Iris pigment epithelial cell (primary cell): ENCODE results near the gene KIAA1217.

Experiments used
- DNase-seq: peaks from one replicate; pipeline ENCODE4 v3.0.0-alpha.2; 2011; ENCODE audit warnings: low read depth

Gene KIAA1217, protein sequence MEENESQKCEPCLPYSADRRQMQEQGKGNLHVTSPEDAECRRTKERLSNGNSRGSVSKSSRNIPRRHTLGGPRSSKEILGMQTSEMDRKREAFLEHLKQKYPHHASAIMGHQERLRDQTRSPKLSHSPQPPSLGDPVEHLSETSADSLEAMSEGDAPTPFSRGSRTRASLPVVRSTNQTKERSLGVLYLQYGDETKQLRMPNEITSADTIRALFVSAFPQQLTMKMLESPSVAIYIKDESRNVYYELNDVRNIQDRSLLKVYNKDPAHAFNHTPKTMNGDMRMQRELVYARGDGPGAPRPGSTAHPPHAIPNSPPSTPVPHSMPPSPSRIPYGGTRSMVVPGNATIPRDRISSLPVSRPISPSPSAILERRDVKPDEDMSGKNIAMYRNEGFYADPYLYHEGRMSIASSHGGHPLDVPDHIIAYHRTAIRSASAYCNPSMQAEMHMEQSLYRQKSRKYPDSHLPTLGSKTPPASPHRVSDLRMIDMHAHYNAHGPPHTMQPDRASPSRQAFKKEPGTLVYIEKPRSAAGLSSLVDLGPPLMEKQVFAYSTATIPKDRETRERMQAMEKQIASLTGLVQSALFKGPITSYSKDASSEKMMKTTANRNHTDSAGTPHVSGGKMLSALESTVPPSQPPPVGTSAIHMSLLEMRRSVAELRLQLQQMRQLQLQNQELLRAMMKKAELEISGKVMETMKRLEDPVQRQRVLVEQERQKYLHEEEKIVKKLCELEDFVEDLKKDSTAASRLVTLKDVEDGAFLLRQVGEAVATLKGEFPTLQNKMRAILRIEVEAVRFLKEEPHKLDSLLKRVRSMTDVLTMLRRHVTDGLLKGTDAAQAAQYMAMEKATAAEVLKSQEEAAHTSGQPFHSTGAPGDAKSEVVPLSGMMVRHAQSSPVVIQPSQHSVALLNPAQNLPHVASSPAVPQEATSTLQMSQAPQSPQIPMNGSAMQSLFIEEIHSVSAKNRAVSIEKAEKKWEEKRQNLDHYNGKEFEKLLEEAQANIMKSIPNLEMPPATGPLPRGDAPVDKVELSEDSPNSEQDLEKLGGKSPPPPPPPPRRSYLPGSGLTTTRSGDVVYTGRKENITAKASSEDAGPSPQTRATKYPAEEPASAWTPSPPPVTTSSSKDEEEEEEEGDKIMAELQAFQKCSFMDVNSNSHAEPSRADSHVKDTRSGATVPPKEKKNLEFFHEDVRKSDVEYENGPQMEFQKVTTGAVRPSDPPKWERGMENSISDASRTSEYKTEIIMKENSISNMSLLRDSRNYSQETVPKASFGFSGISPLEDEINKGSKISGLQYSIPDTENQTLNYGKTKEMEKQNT (N-terminal part only)

DNA sequence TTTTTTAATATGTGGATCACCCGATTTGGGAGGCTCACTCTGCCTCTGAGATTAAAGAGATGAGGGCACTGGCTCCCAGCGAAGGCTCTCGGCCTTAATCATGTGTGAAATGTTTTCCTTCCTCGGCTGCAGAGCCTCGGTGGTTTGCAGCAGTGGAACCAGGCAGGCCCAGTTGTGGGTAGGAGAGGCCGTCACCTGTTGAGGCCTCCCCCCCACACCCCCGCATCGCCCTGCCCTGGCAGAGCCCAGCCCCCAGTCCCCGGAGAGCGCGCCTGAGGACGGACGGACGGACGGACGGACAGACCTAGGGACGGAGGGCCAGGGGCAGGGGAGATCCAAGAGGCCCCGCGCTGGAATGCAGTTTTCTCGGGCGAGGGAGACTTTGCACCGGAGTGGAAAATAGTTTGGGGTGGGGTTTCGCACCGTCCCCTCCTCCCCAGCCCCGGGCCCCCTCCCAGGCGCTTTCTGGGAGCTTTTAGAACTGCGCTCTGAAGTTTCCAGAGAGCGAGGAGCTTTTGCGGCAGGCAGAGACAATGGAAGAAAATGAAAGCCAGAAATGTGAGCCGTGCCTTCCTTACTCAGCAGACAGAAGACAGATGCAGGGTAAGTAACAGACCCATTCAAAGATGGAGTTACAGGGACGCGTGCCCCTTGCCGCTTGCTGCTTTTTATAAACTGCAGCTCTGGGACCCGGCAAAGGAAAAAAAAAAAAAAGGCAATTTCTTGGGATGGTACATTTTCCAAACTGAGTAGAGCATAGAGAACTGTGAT, at the start of gene KIAA1217:
KIAA1217 (plus strand) TSS at position 478 of the 771 bp plus-strand sequence; CDS start at position 534, 56 bp downstream.
- DNase-seq = peak; percentile 59

DNA sequence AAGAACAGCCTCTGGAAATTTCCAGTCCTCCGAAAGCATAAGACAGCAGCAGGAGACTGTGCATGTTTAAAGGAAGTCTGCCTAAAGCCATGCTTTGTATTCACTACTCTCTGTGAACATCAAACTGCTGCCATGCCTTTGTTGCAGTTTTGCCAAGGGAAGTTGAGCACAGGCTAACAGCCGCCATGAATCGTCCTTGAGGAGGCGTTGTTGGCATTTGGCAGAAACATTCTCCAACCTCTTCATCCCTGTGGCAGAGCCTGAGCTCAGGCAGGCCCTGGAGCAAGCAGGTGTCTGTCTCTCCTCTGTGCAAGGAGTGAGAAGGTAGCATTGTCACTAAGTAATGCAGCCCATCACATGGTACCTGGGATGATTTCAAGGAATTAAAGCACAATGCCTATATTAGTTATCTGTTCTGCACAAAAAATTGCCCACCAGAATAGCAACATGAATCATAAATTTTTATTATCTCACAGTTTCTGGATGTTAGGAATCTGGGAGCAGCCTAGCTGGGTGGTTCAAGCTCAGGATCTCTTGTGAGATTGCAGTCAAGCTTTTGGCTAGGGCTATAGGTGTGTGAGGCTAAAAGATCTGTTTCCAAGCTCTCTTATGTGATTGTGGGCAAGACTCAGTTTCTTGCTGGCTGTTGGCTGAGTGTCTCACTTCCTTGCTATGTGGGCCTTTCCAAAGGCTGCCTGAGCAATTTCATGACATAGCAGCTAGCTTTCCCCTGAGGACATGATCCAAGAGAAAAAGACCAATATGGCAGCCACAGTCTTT, 46.5 kb upstream of the KIAA1217 start:
- DNase-seq = no peak

DNA sequence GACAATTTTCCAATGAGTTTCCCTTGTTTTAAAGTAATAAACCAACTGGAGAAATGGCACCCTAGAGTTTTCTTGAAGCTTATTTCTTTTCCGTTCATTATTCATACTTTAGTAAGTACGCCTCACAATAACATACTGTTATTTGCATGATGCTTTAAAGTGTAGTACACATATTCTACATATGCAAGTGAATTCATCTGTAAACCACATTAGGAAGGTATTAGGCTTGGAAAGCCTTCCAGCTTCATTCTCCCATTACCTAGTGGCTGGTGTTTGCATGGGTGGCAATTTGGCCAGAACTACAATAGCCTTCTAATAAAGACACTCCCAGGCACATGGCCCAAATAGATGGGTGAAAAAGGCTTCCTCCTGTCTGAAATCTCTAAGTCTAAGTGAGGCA, 45.5 kb upstream of the KIAA1217 start:
- DNase-seq = no peak

DNA sequence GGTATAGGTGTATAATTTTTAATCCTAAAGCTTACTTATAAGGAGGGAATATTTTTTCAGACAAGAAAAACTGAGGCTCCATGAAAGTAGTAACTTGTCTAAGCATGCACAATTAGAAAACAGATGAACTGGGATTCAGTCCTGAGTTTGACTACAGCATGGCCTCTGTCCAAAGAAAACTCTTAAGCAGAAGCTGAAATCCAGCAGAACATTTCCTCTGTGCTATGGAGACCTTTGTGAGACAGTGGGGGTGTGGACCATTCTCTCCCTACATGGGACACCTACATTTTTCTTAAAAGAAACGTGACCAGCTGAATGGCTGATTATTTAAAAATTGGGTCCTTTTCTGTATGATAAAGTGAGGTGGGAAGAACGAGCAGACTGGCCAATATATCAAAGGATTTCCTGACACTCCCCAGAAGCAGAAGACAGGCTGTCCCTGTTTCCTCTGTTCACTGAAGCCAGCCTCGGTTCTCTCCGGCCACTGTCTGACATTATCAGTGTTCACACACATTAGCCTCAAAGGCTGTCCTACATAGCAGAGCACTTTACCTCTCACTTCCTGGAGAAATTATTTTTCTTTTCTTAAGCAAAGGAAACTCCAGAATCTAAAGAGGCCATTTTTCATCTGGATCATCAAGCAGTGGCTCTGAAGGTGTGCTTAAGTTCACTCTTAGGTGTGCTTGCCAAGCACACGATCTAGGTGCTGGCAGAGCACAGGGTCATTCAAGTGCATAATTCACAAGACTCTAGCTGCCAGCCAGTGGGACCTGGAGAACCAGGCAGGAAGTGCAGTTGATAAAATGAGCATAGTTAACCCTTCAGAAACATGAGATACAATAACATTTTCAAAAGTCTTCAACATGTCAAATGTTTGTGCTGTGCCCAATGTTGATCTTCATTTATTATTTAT, 40.4 kb upstream of the KIAA1217 start:
- no peak for DNase-seq

DNA sequence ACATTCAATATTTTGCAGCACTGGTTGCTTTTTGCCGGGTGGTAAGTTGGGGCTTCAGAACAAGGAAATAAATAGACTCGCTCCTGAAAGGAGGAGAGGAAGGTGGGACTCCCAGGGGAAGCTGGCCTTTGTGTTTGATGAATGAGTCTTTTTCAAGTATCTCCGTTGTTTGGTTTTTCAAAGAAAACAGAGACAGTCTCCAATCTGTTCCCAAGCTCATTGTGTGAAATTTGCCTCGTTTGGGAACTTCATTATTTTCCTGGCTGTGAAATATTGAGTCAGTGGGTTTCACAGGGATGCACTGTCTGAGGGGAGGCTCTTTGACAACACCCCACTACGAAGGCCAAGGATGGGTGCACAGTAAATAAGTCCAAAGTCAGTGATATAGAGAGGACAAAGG, 38.7 kb upstream of the KIAA1217 start:
- no peak for DNase-seq

DNA sequence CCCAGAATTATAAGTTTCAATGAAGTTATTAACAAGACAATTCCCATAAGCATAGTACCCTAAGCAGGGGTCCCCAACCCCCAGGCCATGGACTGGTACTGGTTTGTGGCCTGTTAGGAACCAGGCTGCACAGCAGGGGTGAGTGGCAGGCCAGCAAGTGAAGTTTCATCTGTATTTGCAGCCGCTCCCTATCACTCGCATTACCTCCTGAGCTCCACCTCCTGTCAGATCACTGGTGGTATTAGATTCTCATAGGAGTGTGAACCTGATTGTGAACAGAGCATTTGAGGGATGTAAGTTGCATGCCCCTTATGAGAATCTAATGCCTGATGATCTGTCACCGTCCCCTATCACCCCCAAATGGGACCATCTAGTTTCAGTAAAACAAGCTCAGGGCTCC, 36.0 kb upstream of the KIAA1217 start:
- DNase-seq = no peak

DNA sequence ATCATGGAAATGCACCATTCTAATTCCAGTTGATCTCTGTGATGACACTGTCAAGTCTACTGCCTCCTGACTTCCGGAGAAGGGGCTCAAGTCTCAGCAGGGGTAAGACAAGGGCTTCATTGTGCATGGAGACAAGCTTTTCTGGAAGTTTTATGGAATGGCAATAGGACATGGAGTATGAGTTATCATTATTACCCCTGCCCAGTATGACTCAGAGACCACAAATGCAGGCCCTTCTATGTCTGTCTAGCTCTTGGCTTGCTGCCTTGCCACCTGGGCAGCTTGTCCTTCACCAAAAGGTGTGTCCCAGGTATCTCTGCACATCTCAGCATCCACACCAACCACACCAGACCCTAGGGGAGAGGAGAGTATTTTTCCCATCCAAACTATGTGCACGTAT, 34.9 kb upstream of the KIAA1217 start:
- no peak for DNase-seq

DNA sequence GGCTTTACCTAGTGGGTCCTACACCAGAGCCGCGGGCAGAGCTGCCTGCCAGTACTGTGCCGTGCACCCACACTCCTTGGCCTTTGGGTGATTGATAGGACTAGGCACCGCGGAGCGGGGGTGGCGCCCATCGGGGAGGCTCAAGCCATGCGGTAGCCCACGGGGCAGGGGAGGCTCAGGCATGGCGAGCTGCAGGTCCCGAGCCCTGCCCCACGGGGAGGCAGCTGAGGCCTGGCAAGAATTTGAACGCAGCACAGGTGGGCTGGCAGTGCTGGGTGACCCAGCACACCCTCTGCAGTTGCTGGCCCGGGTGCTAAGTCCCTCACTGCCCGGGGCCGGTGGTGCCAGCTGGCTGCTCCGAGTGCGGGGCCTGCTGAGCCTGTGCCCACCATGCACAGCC, 32.3 kb upstream of the KIAA1217 start:
- no peak for DNase-seq

DNA sequence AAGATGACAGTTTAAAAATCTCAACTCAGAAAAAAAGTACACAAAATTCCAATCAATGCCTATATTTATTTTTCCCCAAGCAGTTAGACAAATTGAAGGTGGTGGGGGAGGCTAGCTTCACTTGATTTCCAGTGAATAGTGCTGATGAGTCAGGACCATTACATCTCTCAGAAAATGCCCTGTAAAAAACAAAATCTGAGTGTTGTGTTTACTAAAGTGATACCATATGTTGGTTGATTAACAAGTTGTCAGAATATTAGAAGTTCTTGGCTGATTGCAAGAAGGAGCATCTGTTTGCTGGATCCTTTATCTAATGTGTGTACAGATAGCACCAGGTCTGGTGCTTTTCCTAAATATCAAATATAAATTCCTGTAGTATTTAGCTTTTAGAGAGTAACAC, 31.3 kb upstream of the KIAA1217 start:
- DNase-seq = no peak

DNA sequence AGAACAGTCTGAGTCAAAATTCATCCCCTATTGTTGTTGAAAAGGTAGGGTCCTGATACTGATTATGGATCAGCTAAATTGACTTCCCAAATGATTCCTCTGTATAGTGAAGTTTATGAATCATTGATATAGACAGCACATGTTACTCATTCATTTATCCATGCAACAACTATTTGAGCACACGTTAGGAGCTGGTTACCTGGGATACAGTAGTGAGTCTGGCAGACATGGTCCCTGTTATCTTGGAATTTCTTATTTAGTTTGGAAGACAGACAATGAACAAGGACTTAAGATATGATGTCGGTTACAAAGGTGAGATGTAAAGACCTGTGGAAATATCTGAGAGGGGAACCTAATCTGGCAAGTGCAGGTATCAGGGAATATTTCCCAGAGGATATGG, 28.0 kb upstream of the KIAA1217 start:
- DNase-seq = no peak

DNA sequence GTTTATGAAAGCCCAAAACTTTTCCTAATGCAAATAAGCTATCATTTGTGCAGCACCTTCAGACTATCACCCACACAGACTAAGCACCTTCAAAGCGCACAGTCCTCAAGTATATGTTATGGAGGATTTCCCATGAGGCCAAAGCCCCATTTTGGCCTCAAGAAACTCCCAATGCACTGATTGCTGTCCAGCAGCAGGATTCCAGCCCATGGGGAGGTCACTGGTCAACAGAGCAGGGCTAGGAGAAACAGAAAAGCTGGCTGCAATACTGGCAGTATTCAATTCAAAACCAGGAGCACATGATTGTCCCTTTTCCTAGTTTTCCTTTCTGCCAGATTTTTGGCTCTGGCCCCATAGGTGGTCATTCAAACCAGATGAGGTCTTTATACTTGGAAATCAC, 24.5 kb upstream of the KIAA1217 start:
- no peak for DNase-seq

DNA sequence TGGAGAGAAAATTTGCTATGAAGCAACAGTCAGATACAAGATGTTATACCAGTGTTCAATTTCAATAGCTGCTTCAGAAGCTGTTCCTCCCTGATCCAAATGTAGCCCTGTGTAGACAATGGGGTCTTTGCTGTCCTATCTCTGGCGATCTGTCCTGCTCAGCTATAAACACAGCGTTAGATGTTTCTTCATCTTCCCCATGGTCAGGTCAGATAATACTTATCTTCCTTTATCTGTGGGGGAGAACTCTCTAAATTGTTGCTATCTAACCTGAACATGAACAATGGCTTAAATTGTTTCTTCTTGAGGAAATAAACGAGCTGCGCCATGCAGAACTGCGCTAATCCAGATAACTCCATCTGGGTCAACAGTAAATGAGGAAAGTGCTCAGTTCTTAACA, 15.6 kb upstream of the KIAA1217 start:
- no peak for DNase-seq

DNA sequence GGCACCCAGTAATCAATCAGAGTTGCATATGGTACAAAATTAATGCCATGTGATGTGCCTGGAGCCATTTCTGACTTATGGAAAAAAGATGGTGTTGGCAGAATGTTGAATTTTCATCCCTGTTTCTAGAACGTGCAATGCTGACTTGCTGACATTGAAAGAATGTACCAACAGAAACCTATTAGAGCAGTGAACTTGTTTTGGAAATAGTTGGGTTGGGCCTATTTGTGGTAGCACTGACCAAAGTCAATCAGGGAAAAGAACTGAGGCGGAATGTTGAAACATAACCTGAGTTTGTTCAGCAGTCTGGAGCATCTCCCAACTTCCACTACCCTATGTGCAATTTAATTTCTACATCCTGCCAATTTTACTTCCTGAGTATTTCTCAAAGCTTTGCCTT, 11.7 kb upstream of the KIAA1217 start:
- no peak for DNase-seq

DNA sequence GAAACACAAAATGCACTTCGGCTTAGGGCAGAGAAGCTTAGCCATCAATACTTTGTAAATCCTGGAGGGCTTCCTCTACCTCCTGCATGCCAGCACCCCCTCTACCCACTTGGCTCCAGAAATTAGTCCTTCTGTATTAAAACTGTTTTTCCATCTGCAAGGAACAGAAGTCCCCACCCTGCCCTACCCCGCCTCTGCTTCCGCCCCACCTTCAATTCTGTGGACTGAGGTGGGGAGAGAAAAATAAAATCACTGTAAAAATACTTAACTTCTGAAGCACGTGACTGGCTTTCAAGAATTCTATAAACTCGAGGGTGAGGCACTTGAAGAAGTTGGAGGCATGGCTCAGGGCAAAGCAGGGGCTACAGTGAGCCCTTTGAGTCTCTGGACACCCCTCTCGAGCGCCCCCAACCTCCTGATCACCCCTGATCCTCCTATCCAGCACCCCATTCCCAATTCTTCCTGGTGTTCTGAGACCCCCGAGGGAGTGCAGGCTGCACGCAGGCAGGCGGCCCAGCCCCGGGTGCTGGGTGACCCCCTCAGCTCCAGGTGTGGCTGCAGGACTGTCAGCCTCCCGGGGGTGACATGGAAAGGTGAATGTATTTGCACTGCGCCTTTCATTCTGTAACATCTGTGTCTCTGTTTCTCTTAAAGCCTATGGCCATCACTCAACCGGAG, 7.3 kb upstream of the KIAA1217 start:
- DNase-seq = no peak

DNA sequence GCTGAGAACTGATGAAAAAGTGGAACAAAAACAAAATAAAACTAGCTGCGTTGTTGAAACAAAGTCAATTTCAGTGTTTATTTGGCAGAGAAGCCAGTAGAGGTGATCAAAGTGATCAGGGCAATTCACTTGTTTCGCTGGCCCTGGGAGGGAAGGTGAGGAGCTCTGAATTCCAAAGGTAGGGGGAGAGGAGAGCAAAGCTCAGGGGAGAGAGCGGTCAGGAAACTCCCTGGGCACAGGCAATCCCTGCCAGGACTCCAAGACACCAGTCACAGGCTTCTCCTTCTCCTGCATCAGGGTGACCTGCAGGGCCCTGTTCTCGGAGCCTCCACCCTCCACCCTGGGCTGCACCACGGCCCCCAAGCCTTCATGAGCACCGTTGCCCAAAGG, 6.8 kb upstream of the KIAA1217 start:
- no peak for DNase-seq

DNA sequence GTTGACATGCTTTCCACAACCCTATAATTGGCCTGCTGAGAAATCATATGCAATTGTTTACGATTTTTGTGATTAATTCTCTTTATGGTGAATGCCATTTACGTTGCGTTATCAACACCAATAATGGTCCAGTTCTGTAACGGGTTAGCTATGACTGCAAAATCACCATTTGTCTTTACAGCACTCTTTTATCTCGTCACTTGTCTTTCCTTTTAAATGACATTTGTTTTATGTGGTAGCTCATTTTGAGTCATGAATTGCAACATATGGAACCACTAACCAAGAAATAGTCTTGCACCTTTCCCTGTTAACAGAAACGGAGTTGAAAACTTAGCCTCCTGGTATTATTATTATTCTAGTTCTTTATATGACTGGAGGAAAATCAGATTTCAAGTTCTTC, 3.1 kb upstream of the KIAA1217 start:
- DNase-seq = no peak

DNA sequence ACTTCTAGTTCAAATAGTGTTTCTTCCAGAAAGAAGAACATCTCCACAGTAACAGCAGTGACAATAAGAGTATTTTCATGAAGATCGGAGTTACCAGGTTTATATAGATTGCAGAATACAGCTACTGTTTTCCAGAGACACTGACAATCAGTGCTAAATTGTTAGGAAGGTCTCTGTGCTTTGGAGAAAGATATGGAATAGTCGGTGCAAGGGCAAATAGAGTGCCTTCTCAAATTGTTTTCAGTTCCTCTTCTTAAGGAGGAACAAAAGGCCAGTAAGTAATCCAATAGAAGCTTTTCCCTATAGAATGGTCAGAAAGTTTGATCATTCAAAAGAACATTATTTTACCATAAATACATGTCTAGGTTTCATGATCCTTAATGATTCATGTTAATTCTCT, 2.6 kb upstream of the KIAA1217 start:
- DNase-seq = no peak

DNA sequence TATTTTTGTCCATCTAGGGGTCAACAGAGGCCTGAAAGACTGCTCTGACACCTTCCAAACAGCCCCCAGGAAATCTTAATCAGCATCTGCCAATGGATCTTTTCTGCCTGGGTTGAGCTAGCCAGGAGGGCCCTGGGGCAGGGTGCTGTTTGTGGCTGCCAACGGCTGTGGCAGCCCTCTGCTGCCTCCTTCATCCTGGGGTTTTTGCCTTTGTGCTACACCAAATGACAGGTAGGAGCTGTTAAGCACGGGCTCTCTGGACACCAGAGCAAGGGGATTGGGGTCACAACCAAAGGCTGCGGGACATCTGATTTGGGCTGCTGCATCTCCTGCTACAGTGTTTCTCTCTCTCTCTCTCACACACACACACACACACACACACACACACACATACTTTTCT, 2.0 kb upstream of the KIAA1217 start:
- DNase-seq = no peak

DNA sequence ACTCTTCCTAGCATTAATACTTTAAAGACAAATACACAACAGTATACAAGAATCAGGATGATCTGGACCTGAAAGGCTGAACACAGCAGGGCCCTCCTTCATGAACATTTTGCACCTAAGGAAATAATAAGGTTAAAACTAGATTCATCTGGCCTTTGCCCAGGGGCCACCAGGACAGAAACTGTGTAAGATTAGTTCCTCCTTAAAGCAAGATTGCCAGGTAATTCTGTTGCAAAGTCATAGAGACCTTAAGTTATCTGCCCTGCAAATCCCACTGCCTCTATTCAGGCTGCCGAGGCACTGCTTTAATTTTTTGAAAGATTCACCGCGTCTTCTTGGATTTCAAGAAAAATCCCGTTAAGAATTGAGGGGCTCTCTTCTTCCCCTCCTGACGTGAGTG, 1.6 kb upstream of the KIAA1217 start:
- no peak for DNase-seq
